Measurements from ENCODE around the gene KCTD12. TPM values are rescaled to one million over a fixed set of nuclear protein-coding genes. Genes with fewer than 3 reads are reported as not detected.

The KCTD12 gene
- 100 to 1,000 TPM in 3 of 4 donors, 10 to 100 TPM in 1; 91.5 to 376 (median 127) TPM for total RNA-seq

GRCh38 chr13:76886292-76887075 lies at the start of gene KCTD12:
TSS of gene KCTD12 (minus strand) at chr13:76886405. CDS start at chr13:76886148, 257 bp downstream.
- Histone ChIP-seq H3K36me3 (no peaks in the 10 kb centered on the region), H3K9me3 (no peaks in the 10 kb centered on the region), H3K27me3 (no peaks in the 10 kb centered on the region), H3K4me3 (peak within 1 kb of the TSS; percentile 66 to 88), H3K4me1 (peaks cover 0 to 11% of the 10 kb centered on the region in 2 donors), H3K27ac (peak within 1 kb of the TSS; percentile 94 to 95)
- TF ChIP-seq POLR2A (IDR thresholded peaks at IDR 0.05): peak; percentile 89 to 91
- peak; percentile 15 to 68 (median 50) for TF ChIP-seq CTCF (IDR thresholded peaks at IDR 0.05)
- intact Hi-C loops (cut with DNase I; ENCODE audit: low total_unique reads): no loop called here
- peak; percentile 86 to 89 for DNase-seq

DNA sequence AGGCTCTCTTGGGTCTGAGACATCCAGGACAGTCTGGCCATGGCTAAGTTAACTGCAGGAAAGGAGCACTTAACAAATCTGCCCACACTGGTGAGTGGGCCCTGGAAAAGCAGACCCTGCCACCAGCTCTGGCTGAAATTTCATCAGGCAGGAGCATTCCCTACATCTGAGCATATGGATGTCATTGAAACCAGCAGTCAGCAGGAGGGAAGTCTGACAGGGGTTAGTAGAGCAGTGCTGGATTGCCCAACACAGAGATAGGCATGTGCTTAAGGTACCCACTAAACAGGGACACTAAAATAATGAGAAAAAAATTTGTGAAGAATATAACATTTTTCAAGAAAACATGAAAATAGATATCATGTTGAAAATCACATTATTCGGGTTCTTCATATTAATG lies 48.5 kb upstream of the KCTD12 start:
- H3K36me3 ChIP-seq: no peaks in the 10 kb centered on the region
- no peaks in the 10 kb centered on the region for H3K9me3 ChIP-seq
- no peak overlapping the region for H3K27ac ChIP-seq
- no peaks in the 10 kb centered on the region for H3K4me1 ChIP-seq
- intact Hi-C loops (cut with DNase I; ENCODE audit: low total_unique reads): no loop called here
- no peaks in the 10 kb centered on the region for H3K27me3 ChIP-seq
- H3K4me3 ChIP-seq: no peak overlapping the region
- no peak for DNase-seq
- TF ChIP-seq CTCF (IDR thresholded peaks at IDR 0.05): no peak
- TF ChIP-seq POLR2A (IDR thresholded peaks at IDR 0.05): no peak

- H3K4me3 ChIP-seq: no peak overlapping the region
- DNase-seq: no peak
- H3K27ac ChIP-seq: no peak overlapping the region
- no peaks in the 10 kb centered on the region for H3K9me3 ChIP-seq
- no peaks in the 10 kb centered on the region for H3K27me3 ChIP-seq
- H3K36me3 ChIP-seq: no peaks in the 10 kb centered on the region
- H3K4me1 ChIP-seq: no peaks in the 10 kb centered on the region
- TF ChIP-seq CTCF (IDR thresholded peaks at IDR 0.05) (no peak), POLR2A (IDR thresholded peaks at IDR 0.05) (no peak)
- intact Hi-C loops (cut with DNase I; ENCODE audit: low total_unique reads): no loop called here
Measured at GRCh38 chr13:76932076-76932475, 45.9 kb upstream of the KCTD12 start.

DNA sequence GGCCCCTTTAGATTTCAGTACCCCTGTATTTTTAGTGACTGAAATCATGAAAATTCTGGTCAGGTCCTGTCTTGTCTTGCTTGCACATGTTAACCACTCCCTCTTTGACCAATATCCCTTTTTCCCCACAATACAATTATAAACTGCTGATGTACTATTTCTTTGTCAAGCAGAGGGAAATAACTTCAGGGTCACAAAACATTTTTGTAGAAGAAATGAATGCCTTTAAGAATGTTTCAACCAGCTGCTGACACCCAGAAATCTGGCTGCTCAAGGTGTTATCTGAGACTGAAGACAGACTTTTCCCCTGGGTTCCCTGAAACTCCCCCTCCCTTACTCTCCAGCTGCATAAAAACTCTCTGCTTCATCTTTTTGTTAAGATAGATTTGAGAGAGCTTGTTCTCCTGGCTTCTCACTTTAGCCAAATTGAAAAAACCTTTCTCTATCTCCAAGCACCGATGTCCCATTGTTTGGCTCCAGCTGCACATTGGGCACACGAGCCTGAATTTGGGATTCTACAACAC lies 43.7 kb upstream of the KCTD12 start:
- Histone ChIP-seq H3K4me1 (no peaks in the 10 kb centered on the region), H3K9me3 (no peaks in the 10 kb centered on the region), H3K4me3 (no peak overlapping the region), H3K36me3 (no peaks in the 10 kb centered on the region), H3K27me3 (no peaks in the 10 kb centered on the region), H3K27ac (no peak overlapping the region)
- intact Hi-C loops (cut with DNase I; ENCODE audit: low total_unique reads): no loop called here
- TF ChIP-seq CTCF (IDR thresholded peaks at IDR 0.05): no peak
- TF ChIP-seq POLR2A (IDR thresholded peaks at IDR 0.05): no peak
- DNase-seq: no peak

- Histone ChIP-seq H3K36me3 (no peaks in the 10 kb centered on the region), H3K9me3 (no peaks in the 10 kb centered on the region), H3K27me3 (no peaks in the 10 kb centered on the region), H3K27ac (no peak overlapping the region), H3K4me3 (no peak overlapping the region), H3K4me1 (no peaks in the 10 kb centered on the region)
- no peak for DNase-seq
- no peak for TF ChIP-seq CTCF (IDR thresholded peaks at IDR 0.05)
- TF ChIP-seq POLR2A (IDR thresholded peaks at IDR 0.05): no peak
- intact Hi-C loops (cut with DNase I; ENCODE audit: low total_unique reads): no loop called here
Measured at GRCh38 chr13:76929320-76929719, 43.1 kb upstream of the KCTD12 start.

Data from uterus (tissue), 4 donors.